Tibial nerve (tissue), 4 donors: ENCODE results near the gene C22orf42. TPM values are rescaled to one million over a fixed set of nuclear protein-coding genes. Genes with fewer than 3 reads are reported as not detected.

Source experiments
- DNase-seq, 2 donors: peaks; one replicate each; pipeline ENCODE4 v3.0.0-alpha.2; 2019; ENCODE audit warnings: low spot score in 2 of 2
- H3K27ac ChIP-seq, 4 donors: fragments of 200-600 bp; sonication (generic) in 3 of 4; one replicate each; pipeline ENCODE4 v1.5.1; 2017 to 2019; ENCODE audit warnings: mild to moderate bottlenecking in 1 of 4
- H3K27me3 ChIP-seq, 2 donors: fragments of 200-600 bp; sonication (generic) in 1 of 2; one replicate each; pipeline versions ENCODE4 v1.5.1 to v1.6.0; 2017 to 2019
- H3K36me3 ChIP-seq, 3 donors: fragments of 200-600 bp; sonication (generic); one replicate each; pipeline ENCODE4 v1.5.1; 2018 to 2019
- H3K4me1 ChIP-seq, 4 donors: fragments of 200-600 bp; sonication (generic) in 3 of 4; one replicate each; pipeline ENCODE4 v1.5.1; 2017 to 2019
- H3K4me3 ChIP-seq, 4 donors: fragments of 200-600 bp; sonication (generic) in 3 of 4; one replicate each; pipeline ENCODE4 v1.5.1; 2017 to 2019; ENCODE audit warnings: mild to moderate bottlenecking in 1 of 4, moderate library complexity in 1 of 4
- H3K9me3 ChIP-seq, 4 donors: fragments of 200-600 bp; sonication (generic) in 3 of 4; one replicate each; pipeline ENCODE4 v1.5.1; 2017 to 2019
- CTCF ChIP-seq, 5 experiments: fragments of 200-600 bp in 3 of 5; fragments of 450-650 bp in 2 of 5; sonication (generic) in 3 of 5; IDR thresholded peaks; one replicate each; pipeline ENCODE4 v1.5.1; 2016 to 2019; ENCODE audit warnings: antibody characterized with exemption in 5 of 5, mild to moderate bottlenecking in 3 of 5, moderate library complexity in 2 of 5
- EP300 ChIP-seq, 2 donors: sonication (generic); formaldehyde crosslinking; IDR thresholded peaks; one replicate each; pipeline ENCODE4 v1.6.1; 2017; ENCODE audit warnings: antibody characterized with exemption in 2 of 2, mild to moderate bottlenecking in 1 of 2
- POLR2A ChIP-seq, 2 donors: fragments of 450-650 bp; IDR thresholded peaks; one replicate each; pipeline ENCODE4 v1.6.1; 2017; ENCODE audit warnings: antibody characterized with exemption in 2 of 2, mild to moderate bottlenecking in 2 of 2, moderate library complexity in 2 of 2
- WGBS, 2 donors: methylation state at CpG; one replicate each; pipeline ENCODE4 v1.1.5; 2018; 5-methylcytosine and 5-hydroxymethylcytosine counted together
- small RNA-seq: library from RNA; depleted of rRNA; stranded (forward); fragments of <200 nt; gene quantifications from one replicate; pipeline ENCODE3, GENCODE V24; 2016
- total RNA-seq, 4 donors: library from RNA; depleted of rRNA; stranded (reverse); fragments of >200 nt; gene quantifications; one replicate each; pipeline ENCODE4 v1.1.0, GENCODE V29; 2016

C22orf42 gene
- total RNA-seq, 4 donors from 2014 or later, result not detected

GRCh38 chr22:32103658-32104315, 55.3 kb downstream of the C22orf42 start:
- no peaks in the 10 kb centered on the region for H3K4me1 ChIP-seq
- no peak for DNase-seq
- H3K9me3 ChIP-seq, result no peaks in the 10 kb centered on the region
- H3K27ac ChIP-seq, result no peak overlapping the region
- WGBS, 2 donors, result 12 to 18% methylated on average over 2 of the region's 2 CpGs
- no peaks in the 10 kb centered on the region for H3K36me3 ChIP-seq
- H3K27me3 ChIP-seq, result peaks cover 0 to 7% of the 10 kb centered on the region in 2 donors
- TF ChIP-seq CTCF (IDR thresholded peaks at IDR 0.05), result peak in 2 of 5 experiments; percentile 31 to 33
- TF ChIP-seq EP300 (IDR thresholded peaks at IDR 0.05), result no peak
- H3K4me3 ChIP-seq, result no peak overlapping the region

- TF ChIP-seq POLR2A (IDR thresholded peaks at IDR 0.05) (no peak), EP300 (IDR thresholded peaks at IDR 0.05) (no peak), CTCF (IDR thresholded peaks at IDR 0.05) (no peak)
- peaks cover 0 to 7% of the 10 kb centered on the region in 2 donors for H3K27me3 ChIP-seq
- no peak overlapping the region for H3K27ac ChIP-seq
- 33 to 41% methylated on average over 1 of the region's 1 CpG for WGBS, 2 donors
- no peak for DNase-seq
- H3K36me3 ChIP-seq, result no peaks in the 10 kb centered on the region
- no peaks in the 10 kb centered on the region for H3K9me3 ChIP-seq
- H3K4me1 ChIP-seq, result no peaks in the 10 kb centered on the region
- H3K4me3 ChIP-seq, result no peak overlapping the region
Measured at GRCh38 chr22:32100711-32101110, 58.4 kb downstream of the C22orf42 start.

Small RNA genes lying within 50 kb of the gene (small RNA-seq; reads per million reads assigned to genes)
- not detected for gene AP1B1P2
- not detected for gene RF02171

Other genes starting within 250 kb of the C22orf42 start
- 100 to 1,000 TPM in 1 of 4 donors, 10 to 100 TPM in 3; 66.3 to 102 (median 98.0) TPM for gene YWHAH, start 214.8 kb downstream of the C22orf42 start, total RNA-seq
- gene SLC5A1, start 116.0 kb downstream of the C22orf42 start, total RNA-seq, result under 1 TPM in 1 of 4 donors, not detected in 3; under 0.01 TPM
- gene RFPL2, start 45.8 kb upstream of the C22orf42 start, total RNA-seq, result not detected
- 1 to 10 TPM in 2 of 4 donors, under 1 TPM in 2; 0.21 to 2.4 (median 1.3) TPM for gene SLC5A4, start 96.0 kb upstream of the C22orf42 start, total RNA-seq
- not detected for gene RFPL3, start 198.6 kb upstream of the C22orf42 start, total RNA-seq